GM21619 (cell line): ENCODE measurements around the gene POTEF.
A peak's percentile ranks its signal among the peaks of the same experiment; 100 is the strongest.
"Not testable (repeated sequence)": the region's sequence is repeated elsewhere in the genome, so short reads cannot be mapped to it uniquely, and the experiment has no call there.

ENCODE experiments used
- ATAC-seq: cut with Tn5 transposase; IDR thresholded peaks from one replicate; pipeline ENCODE4 v1.9.1; 2021; ENCODE audit not compliant: unreplicated experiment

The POTEF gene

DNA sequence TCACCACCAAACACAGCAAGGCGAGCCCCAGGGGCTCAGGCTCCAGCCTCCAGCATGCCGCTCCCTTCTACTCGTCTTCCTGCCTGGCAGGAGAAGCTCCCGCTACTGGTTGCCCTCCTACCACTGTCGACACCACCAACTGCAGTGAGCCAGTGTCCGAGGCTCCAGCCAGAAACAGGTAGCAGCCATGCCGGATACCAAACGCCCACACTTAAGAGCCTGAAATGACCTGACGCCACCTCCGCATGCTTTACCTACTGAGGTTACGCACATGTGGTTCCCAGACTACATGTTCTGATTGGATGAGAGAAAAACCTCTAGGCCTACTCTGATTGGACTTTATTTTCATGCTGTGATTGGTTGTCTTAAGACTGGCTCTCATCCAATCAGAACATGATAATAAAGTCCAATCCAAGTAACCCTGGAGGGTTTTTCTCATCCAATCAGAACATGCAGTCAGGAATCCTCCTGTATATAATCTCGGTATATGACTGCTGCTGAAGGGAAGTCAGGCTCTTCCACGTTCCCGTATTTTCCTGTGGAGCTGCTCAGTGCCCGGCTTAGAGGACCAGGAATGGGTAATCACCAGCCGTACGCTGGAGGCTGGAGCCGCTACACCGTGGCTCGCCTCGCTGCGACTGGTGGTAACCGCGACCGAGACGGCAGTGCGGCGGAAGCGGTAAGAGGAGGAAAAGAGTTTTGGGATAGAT lies at the start of gene POTEF:
TSS of gene POTEF (minus strand) at position 103 of the 710 bp plus-strand sequence. CDS start 8,707 bp downstream, outside the sequence.
- ATAC-seq = not testable (repeated sequence)

DNA sequence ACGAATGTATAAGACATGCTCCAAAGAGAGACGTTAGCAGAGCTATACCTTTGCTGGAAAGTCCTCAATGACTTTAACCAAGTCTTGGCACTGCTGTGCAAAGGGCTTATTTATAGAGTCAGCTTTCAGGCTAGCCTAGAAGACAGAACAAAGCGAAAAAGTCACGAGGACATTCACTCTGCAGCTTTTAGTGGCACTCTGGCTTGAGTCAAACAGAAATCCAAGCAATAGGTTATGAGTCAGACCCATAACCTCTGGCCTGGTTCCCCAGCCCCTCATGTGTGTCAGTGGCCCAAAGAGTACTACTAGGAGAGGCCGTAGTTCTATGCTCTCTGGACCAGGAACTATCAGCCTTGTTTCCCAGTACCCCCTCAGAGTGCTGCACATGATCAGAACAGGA lies 45.8 kb upstream of the POTEF start:
- not testable (repeated sequence) for ATAC-seq

DNA sequence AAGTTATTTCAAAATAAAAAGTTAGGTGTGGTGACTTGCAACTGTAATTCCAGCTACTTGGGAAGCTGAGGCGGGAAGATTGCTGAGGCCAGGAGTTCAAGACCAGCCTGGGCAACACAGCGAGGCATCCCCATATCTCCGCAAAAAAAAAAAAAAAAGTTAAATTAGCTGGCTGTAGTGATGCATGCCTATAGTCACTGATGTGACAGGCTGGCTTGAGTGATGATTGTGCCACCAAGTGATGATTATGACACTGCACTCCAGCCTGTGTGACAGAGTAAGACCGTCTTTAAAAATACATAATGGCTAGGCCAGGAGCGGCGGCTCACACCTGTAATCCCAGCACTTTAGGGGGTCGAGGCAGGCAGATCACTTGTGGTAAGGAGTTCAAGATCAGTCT lies 40.9 kb upstream of the POTEF start:
- no peak for ATAC-seq

- not testable (repeated sequence) for ATAC-seq
Observed at GRCh38 chr2:130169163-130169562, 40.1 kb upstream of the POTEF start.

DNA sequence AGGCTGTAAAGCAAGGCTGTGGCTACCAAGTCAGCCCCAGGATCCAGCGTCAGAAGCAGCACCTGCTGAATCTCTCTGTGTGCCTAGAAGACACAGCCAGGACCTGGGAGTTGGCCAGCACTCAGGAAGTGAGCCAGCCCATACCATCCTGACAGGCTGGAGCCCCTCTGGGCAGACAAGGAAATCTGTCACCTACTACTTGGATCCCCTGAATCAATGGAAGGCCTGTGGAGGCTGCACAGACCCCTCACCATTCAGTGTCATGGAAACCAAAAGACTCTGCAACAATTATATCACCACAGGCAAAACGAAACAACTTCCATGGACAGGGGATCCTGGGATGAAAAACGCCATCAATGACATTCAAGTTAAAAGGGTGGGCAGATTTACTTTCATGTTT lies 37.6 kb upstream of the POTEF start:
- ATAC-seq = not testable (repeated sequence)

GRCh38 chr2:130165293-130166016 lies 36.4 kb upstream of the POTEF start:
- no peak for ATAC-seq

DNA sequence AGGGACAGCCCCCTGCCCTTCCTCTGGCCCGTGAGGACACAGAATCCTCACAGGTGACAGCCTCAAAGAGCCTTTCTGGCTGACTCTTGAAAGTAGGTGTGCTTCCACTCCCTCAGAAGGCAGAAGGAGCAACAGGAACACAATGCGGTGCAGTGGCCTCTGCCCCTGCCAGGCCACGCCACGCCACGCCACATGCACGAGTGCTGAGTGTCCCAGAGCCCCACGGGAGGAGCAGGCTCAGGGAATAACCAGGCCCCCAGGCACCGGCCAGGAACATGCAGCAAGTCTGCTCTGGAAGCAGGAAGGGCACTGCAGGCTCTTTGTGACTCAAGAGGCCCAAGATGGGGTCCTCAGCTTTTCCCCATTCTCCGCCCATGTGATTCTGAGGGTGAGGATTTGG lies 33.9 kb upstream of the POTEF start:
- ATAC-seq = no peak

- ATAC-seq = not testable (repeated sequence)
Observed at GRCh38 chr2:130162486-130162885, 33.5 kb upstream of the POTEF start.

DNA sequence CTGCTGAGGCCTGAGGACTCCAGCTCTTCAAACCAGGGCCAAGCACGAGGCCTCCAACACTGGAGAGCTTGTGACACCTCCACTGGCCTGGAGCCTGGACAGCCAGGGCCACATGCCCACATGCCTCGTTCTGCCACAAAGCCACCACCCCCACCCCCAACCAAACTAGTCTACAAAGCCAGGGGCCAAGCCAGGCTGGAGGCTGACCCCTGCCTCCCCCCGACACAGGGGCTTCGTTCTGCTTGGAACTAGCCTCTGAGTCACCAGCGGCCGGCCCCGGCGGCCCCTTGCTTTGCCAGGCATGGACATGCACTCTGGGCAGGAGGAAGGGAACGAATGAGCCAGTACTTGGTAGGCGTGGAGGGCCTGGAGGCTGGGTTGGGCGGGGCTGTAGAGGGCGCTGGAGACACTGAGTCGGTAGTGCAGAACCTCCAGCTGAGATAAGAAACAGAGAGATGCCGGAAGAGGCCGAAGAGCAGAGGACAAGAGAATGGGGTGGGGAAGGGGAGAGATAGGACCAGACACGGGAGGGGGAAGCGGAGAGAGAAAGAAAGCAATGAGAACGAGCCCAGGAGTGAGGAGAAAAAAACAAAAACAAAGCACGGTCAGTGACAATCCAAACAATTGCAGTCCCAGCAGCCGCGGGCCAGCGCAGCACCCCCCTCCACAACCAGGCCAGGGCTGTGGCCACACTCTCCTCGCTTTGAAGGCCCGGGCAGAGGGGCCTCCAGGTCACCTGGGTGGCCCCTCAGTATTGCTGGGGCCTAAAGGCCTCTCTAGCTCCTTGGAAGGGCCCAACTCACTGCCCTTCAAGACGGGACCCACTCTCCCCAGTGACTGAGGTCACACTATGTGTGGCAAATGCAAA lies 32.0 kb upstream of the POTEF start:
- not testable (repeated sequence) for ATAC-seq

- no peak for ATAC-seq
Observed at GRCh38 chr2:130160131-130160530, 31.1 kb upstream of the POTEF start.

- not testable (repeated sequence) for ATAC-seq
Observed at GRCh38 chr2:130159376-130159775, 30.4 kb upstream of the POTEF start.

GRCh38 chr2:130158631-130159030 lies 29.6 kb upstream of the POTEF start:
- ATAC-seq = no peak

DNA sequence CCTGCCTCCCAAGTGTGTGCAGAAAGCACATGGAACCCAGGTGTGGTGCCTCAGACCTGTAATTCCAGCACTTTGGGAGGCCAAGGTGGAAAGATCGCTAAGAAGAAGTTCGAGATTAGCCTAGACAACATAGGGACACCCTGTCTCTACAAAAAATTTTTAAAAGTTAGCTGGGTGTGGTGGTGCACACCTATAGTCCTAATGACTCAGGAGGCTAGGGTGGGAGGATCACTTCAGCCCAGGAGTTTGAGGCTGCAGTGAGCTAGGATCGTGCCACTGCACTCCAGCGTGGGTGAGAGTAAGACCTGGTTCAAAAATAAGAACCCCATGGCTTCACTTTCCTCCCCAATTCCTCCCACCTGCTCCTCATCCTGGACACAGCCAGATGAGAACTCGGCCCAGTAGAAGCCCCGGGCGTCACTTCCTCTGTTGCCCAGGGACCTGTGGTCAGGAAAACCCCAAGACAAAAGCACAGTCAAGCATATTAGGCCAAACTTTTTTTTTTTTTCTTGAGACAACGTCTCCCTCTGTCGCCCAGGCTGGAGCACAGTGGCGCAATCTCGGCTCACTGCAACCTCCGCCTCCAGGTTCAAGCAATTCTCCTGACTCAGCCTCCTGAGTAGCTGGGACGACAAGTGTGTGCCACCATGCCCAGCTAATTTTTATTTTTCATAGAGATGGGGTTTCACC lies 28.9 kb upstream of the POTEF start:
- peak; percentile 91 for ATAC-seq

DNA sequence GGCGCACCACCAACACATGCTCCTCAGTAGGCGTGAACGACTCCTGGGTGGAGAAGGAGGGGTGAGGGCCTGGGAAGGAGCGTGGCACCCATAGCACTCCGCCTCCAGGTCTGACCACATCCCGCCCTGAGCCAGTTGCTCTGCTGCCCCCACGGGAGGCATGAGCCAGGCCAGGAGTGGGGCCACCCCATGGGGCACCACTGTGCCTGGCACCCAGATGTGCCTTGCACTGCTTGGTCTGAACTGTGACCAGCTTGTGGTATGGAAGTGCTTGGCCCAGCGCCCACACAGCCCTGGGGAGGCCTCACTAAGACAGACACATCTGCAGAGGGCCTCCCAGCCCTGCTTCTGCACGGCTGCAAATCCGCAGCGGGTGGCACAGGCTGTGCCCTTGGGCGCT lies 28.3 kb upstream of the POTEF start:
- peak; percentile 28 for ATAC-seq

DNA sequence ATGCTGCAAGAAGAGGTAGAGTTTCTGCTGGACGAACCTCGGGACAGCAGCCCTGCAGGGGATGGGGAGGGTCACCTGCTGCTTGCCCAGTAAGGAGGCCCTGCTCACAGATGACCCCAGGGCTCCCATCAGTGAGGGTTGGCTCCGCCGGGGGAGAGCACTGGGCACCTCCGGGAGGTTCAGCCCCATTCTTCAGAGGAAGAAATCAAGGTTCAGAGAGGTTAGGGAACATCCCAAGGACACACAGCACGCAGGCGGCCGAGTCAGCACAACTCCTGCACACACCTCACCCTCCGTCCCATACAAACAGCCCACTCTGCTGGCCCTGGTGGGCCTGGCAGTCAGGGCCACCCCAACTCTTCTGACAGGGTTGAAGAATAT lies 27.6 kb upstream of the POTEF start:
- ATAC-seq = no peak

GRCh38 chr2:130155956-130156623 lies 27.1 kb upstream of the POTEF start:
- ATAC-seq = not testable (repeated sequence)

DNA sequence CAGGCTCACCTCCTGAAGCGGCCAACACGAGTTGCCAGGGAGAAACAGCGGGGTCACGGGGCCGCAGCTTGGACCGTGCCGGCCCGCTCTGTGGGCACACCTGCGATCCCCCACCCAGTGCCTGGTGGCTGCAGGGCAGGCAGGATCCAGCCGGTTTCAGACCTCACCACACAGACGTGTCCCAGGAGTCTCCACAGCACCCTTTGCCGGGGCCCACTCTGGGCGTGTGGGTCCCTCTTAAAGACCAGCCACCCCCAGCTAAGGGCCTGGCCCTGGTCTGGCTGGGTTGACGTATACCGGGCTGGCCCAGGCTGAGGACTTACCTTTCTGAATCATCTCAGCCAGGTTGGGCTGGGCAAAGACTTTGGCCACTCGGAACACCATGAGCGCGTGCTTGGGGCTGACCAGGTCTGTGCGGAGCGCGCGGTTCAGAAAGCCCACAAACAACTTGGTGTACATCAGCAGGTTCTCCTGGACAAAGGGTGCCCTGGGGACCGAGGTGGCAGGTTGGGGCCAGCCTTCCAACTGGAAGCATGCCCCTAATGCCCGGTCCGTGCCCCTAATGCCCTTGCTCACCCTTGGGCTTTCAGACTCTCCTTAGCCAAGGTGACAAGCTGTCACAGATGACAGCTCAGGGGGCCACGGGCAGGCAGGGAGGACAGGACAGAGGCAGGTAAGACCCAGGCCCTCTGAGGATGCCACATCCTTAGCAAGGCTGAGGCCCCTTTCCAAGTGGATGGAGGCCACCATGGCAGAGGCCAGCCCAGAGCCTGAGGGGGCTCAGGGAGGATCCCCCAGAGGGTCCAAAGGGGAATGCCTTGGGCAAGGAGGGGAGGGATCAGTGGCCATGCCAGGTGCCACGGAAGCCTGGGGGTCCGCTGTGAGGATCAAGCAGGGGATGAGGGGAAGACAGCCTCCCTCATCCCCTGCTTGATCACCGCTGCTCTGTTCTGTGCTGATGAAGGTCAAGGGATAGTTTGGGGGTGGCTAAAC lies 26.0 kb upstream of the POTEF start:
- ATAC-seq = no peak

- not testable (repeated sequence) for ATAC-seq
Observed at GRCh38 chr2:130154423-130154770, 25.4 kb upstream of the POTEF start.

- not testable (repeated sequence) for ATAC-seq
Observed at GRCh38 chr2:130153721-130154422, 24.9 kb upstream of the POTEF start.
